OCI-LY1 (cell line): ENCODE data around the gene CXCR5.

ENCODE experiments used
- H2AFZ ChIP-seq: fragments of 200-600 bp; sonication (generic), shearing (Covaris generic); 2 replicates; pipeline ENCODE4 v1.6.0; 2014; ENCODE audit warnings: antibody characterized with exemption, mild to moderate bottlenecking, low read length
- H3F3A ChIP-seq: fragments of 200-600 bp; sonication (generic), shearing (Covaris generic); 2 replicates; pipeline ENCODE4 v1.6.0; 2014; ENCODE audit warnings: mild to moderate bottlenecking, antibody characterized with exemption, low read length, moderate library complexity; ENCODE audit not compliant: insufficient read depth
- H3K27ac ChIP-seq: fragments of 200-600 bp; sonication (generic); 2 replicates; pipeline ENCODE4 v1.5.1; 2014; ENCODE audit warnings: low read length, mixed run types, mild to moderate bottlenecking, low read depth; ENCODE audit not compliant: poor library complexity, severe bottlenecking
- H3K27me3 ChIP-seq: fragments of 200-600 bp; sonication (generic); 2 replicates; pipeline ENCODE4 v1.6.0; 2014; ENCODE audit warnings: antibody characterized with exemption, mild to moderate bottlenecking, low read length, moderate library complexity; ENCODE audit not compliant: insufficient read depth
- H3K36me3 ChIP-seq: fragments of 200-600 bp; sonication (generic); 2 replicates; pipeline ENCODE4 v1.6.1; 2014; ENCODE audit warnings: mild to moderate bottlenecking, antibody characterized with exemption, low read length, moderate library complexity, mixed read lengths; ENCODE audit not compliant: insufficient read depth
- H3K4me1 ChIP-seq: fragments of 200-600 bp; sonication (generic); 2 replicates; pipeline ENCODE4 v1.5.1; 2014; ENCODE audit warnings: mild to moderate bottlenecking, low read length, moderate library complexity; ENCODE audit not compliant: insufficient read depth, severe bottlenecking
- H3K4me2 ChIP-seq: fragments of 200-600 bp; sonication (generic), shearing (Covaris generic); 2 replicates; pipeline ENCODE4 v1.6.1; 2014; ENCODE audit warnings: low read length
- H3K4me3 ChIP-seq: fragments of 200-600 bp; sonication (generic); 2 replicates; pipeline ENCODE4 v1.5.1; 2014; ENCODE audit warnings: low read length, low read depth, mild to moderate bottlenecking, mixed read lengths; ENCODE audit not compliant: poor library complexity, severe bottlenecking
- H3K79me2 ChIP-seq: fragments of 200-600 bp; shearing (Covaris generic); 2 replicates; pipeline ENCODE4 v1.6.1; 2016; ENCODE audit warnings: mixed run types, low read length, mixed read lengths; ENCODE audit not compliant: insufficient read depth
- H3K9ac ChIP-seq: fragments of 200-600 bp; sonication (generic), shearing (Covaris generic); 2 replicates; pipeline ENCODE4 v1.6.1; 2014; ENCODE audit warnings: mild to moderate bottlenecking, low read length, mixed read lengths
- H3K9me2 ChIP-seq: fragments of 200-600 bp; sonication (generic), shearing (Covaris generic); 2 replicates; pipeline ENCODE4 v1.6.1; 2014; ENCODE audit warnings: low read depth, mild to moderate bottlenecking, low read length, mixed read lengths
- H3K9me3 ChIP-seq: fragments of 200-600 bp; shearing (Covaris generic); 2 replicates; pipeline ENCODE4 v1.6.1; 2014; ENCODE audit warnings: low read length, mixed read lengths
- H4K20me1 ChIP-seq: fragments of 200-600 bp; sonication (generic), shearing (Covaris generic); 2 replicates; pipeline ENCODE4 v1.6.0; 2016; ENCODE audit warnings: mild to moderate bottlenecking, low read length; ENCODE audit not compliant: insufficient read depth
- EZH2 ChIP-seq: fragments of 200-600 bp; sonication (generic), shearing (Covaris generic); IDR thresholded peaks from 2 replicates; pipeline ENCODE4 v1.8.0; 2017; ENCODE audit warnings: borderline replicate concordance, mixed run types, mild to moderate bottlenecking, antibody characterized with exemption, low read length, moderate library complexity, mixed read lengths
- TF ChIP-seq, protein P1 (sequence below): fragments of 200-600 bp; sonication (generic), shearing (Covaris generic); IDR thresholded peaks from 2 replicates; pipeline ENCODE4 v1.5.1; 2017; ENCODE audit warnings: mild to moderate bottlenecking, antibody characterized with exemption, low read length, moderate library complexity, mixed read lengths

Gene CXCR5

GRCh38 chr11:118939404-118939915 is 55.8 kb downstream of the CXCR5 start:
- Histone ChIP-seq H3K36me3 (no peaks in the 10 kb centered on the region), H2AFZ (no peak overlapping the region), H3F3A (no peaks in the 10 kb centered on the region), H4K20me1 (no peaks in the 10 kb centered on the region), H3K9me3 (no peaks in the 10 kb centered on the region), H3K27ac (no peak overlapping the region), H3K9me2 (no peaks in the 10 kb centered on the region), H3K27me3 (no peaks in the 10 kb centered on the region), H3K79me2 (no peaks in the 10 kb centered on the region), H3K4me2 (no peak overlapping the region), H3K9ac (no peak overlapping the region), H3K4me3 (no peak overlapping the region), H3K4me1 (peaks cover 6% of the 10 kb centered on the region)
- no peak for TF ChIP-seq EZH2
- TF ChIP-seq, protein P1, sequence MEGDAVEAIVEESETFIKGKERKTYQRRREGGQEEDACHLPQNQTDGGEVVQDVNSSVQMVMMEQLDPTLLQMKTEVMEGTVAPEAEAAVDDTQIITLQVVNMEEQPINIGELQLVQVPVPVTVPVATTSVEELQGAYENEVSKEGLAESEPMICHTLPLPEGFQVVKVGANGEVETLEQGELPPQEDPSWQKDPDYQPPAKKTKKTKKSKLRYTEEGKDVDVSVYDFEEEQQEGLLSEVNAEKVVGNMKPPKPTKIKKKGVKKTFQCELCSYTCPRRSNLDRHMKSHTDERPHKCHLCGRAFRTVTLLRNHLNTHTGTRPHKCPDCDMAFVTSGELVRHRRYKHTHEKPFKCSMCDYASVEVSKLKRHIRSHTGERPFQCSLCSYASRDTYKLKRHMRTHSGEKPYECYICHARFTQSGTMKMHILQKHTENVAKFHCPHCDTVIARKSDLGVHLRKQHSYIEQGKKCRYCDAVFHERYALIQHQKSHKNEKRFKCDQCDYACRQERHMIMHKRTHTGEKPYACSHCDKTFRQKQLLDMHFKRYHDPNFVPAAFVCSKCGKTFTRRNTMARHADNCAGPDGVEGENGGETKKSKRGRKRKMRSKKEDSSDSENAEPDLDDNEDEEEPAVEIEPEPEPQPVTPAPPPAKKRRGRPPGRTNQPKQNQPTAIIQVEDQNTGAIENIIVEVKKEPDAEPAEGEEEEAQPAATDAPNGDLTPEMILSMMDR: no peak

- Histone ChIP-seq H3K4me2 (no peak overlapping the region), H3K9ac (no peak overlapping the region), H3K9me2 (no peaks in the 10 kb centered on the region), H3K4me3 (no peak overlapping the region), H2AFZ (no peak overlapping the region), H3K27ac (no peak overlapping the region), H3K4me1 (peaks cover 6% of the 10 kb centered on the region), H3K9me3 (no peaks in the 10 kb centered on the region), H4K20me1 (no peaks in the 10 kb centered on the region), H3K79me2 (no peaks in the 10 kb centered on the region), H3F3A (no peaks in the 10 kb centered on the region), H3K27me3 (no peaks in the 10 kb centered on the region), H3K36me3 (no peaks in the 10 kb centered on the region)
- TF ChIP-seq EZH2: no peak
- TF ChIP-seq, protein P1: no peak
Measured at GRCh38 chr11:118939953-118940598, 56.4 kb downstream of the CXCR5 start.

- no peaks in the 10 kb centered on the region for H3K9me2 ChIP-seq
- H3K9me3 ChIP-seq: no peaks in the 10 kb centered on the region
- H3K79me2 ChIP-seq: no peaks in the 10 kb centered on the region
- H4K20me1 ChIP-seq: no peaks in the 10 kb centered on the region
- no peaks in the 10 kb centered on the region for H3K36me3 ChIP-seq
- no peak for TF ChIP-seq EZH2
- TF ChIP-seq, protein P1: no peak
- H3F3A ChIP-seq: no peaks in the 10 kb centered on the region
- H3K4me1 ChIP-seq: no peaks in the 10 kb centered on the region
- no peak overlapping the region for H3K4me3 ChIP-seq
- no peak overlapping the region for H2AFZ ChIP-seq
- H3K27ac ChIP-seq: no peak overlapping the region
- no peak overlapping the region for H3K9ac ChIP-seq
- H3K4me2 ChIP-seq: no peak overlapping the region
- H3K27me3 ChIP-seq: no peaks in the 10 kb centered on the region
Measured at GRCh38 chr11:118947091-118947490, 63.4 kb downstream of the CXCR5 start.
